ENCODE measurements around the gene AQP1.

Gene AQP1

GRCh38 chr7:30973791-30974604 is 62.3 kb downstream of the AQP1 start:
- DNase-seq (ENCODE audit: low read depth in 2 of 2): no peak

- peak; percentile 29 to 35 for DNase-seq (ENCODE audit: low read depth in 2 of 2)
Observed at GRCh38 chr7:30974605-30975255, 63.1 kb downstream of the AQP1 start.
